Vagina (tissue), 2 donors: ENCODE results near the gene METTL13. TPM values are rescaled to one million over a fixed set of nuclear protein-coding genes. Genes with fewer than 3 reads are reported as not detected.

Experiments
- DNase-seq, 2 donors: peaks; one replicate each; pipeline ENCODE4 v3.0.0-alpha.2; 2017; ENCODE audit errors: extremely low spot score in 2 of 2
- H3K27ac ChIP-seq: fragments of 200-600 bp; sonication (generic); one replicate; pipeline ENCODE4 v1.5.1; 2019
- H3K27me3 ChIP-seq: fragments of 200-600 bp; sonication (generic); one replicate; pipeline ENCODE4 v1.5.1; 2019
- H3K36me3 ChIP-seq, 2 donors: fragments of 200-600 bp; sonication (generic); one replicate each; pipeline ENCODE4 v1.5.1; 2017 to 2019
- H3K4me1 ChIP-seq: fragments of 200-600 bp; sonication (generic); one replicate; pipeline ENCODE4 v1.5.1; 2019
- H3K4me3 ChIP-seq, 2 donors: fragments of 200-600 bp; sonication (generic); 1 replicate in 1 of 2; 2 replicates in 1 of 2; pipeline ENCODE4 v1.5.1; 2016 to 2019
- H3K9me3 ChIP-seq: fragments of 200-600 bp; sonication (generic); one replicate; pipeline ENCODE4 v1.5.1; 2019
- POLR2A ChIP-seq, 2 donors: fragments of 450-650 bp; IDR thresholded peaks; one replicate each; pipeline ENCODE4 v1.6.1; 2017; ENCODE audit warnings: antibody characterized with exemption in 2 of 2, mild to moderate bottlenecking in 2 of 2, moderate library complexity in 2 of 2
- POLR2AphosphoS5 ChIP-seq, 2 donors: sonication (generic); formaldehyde crosslinking; IDR thresholded peaks; one replicate each; pipeline ENCODE4 v1.9.0; 2017; ENCODE audit warnings: antibody characterized with exemption in 2 of 2, mild to moderate bottlenecking in 2 of 2, low read depth in 1 of 2; ENCODE audit not compliant: insufficient read depth in 1 of 2
- intact Hi-C: fragments of 100-400 bp; cut with DNase I; formaldehyde crosslinking; loops from one replicate; pipeline ENCODE4 v1.15.1; 2023
- total RNA-seq: library from RNA; depleted of rRNA; stranded (reverse); fragments of >200 nt; gene quantifications from one replicate; pipeline ENCODE4 v1.2.3, GENCODE V29; 2016
- TF ChIP-seq, protein P1 (sequence below), 3 experiments: fragments of 450-650 bp in 2 of 3; fragments of 200-600 bp in 1 of 3; sonication (generic) in 1 of 3; IDR thresholded peaks; one replicate each; pipeline ENCODE4 v1.5.1; 2017 to 2019; ENCODE audit warnings: antibody characterized with exemption in 3 of 3, mild to moderate bottlenecking in 2 of 3, moderate library complexity in 2 of 3

METTL13 gene
- total RNA-seq, 1 donor from 2014 or later: 15.5 TPM

- H3K9me3 ChIP-seq: no peaks in the 10 kb centered on the region
- H3K4me1 ChIP-seq: peaks cover 5% of the 10 kb centered on the region
- DNase-seq: no peak
- H3K36me3 ChIP-seq: no peaks in the 10 kb centered on the region
- H3K4me3 ChIP-seq: no peak overlapping the region
- intact Hi-C loops: no loop called here
- H3K27me3 ChIP-seq: no peaks in the 10 kb centered on the region
- no peak for TF ChIP-seq POLR2A (IDR thresholded peaks at IDR 0.05)
- no peak for TF ChIP-seq POLR2AphosphoS5 (IDR thresholded peaks at IDR 0.05; ENCODE audit: insufficient read depth in 1 of 2, low read depth in 1 of 2)
- TF ChIP-seq, protein P1, sequence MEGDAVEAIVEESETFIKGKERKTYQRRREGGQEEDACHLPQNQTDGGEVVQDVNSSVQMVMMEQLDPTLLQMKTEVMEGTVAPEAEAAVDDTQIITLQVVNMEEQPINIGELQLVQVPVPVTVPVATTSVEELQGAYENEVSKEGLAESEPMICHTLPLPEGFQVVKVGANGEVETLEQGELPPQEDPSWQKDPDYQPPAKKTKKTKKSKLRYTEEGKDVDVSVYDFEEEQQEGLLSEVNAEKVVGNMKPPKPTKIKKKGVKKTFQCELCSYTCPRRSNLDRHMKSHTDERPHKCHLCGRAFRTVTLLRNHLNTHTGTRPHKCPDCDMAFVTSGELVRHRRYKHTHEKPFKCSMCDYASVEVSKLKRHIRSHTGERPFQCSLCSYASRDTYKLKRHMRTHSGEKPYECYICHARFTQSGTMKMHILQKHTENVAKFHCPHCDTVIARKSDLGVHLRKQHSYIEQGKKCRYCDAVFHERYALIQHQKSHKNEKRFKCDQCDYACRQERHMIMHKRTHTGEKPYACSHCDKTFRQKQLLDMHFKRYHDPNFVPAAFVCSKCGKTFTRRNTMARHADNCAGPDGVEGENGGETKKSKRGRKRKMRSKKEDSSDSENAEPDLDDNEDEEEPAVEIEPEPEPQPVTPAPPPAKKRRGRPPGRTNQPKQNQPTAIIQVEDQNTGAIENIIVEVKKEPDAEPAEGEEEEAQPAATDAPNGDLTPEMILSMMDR (IDR thresholded peaks at IDR 0.05): no peak
- no peak overlapping the region for H3K27ac ChIP-seq
Measured at GRCh38 chr1:171809834-171810233, 28.4 kb downstream of the METTL13 start.

- no peak for DNase-seq
- TF ChIP-seq POLR2AphosphoS5 (IDR thresholded peaks at IDR 0.05; ENCODE audit: insufficient read depth in 1 of 2, low read depth in 1 of 2): no peak
- TF ChIP-seq, protein P1 (IDR thresholded peaks at IDR 0.05): no peak
- TF ChIP-seq POLR2A (IDR thresholded peaks at IDR 0.05): no peak
- Histone ChIP-seq H3K27ac (no peak overlapping the region), H3K4me3 (no peak overlapping the region), H3K4me1 (no peaks in the 10 kb centered on the region), H3K27me3 (no peaks in the 10 kb centered on the region), H3K36me3 (no peaks in the 10 kb centered on the region), H3K9me3 (no peaks in the 10 kb centered on the region)
- intact Hi-C loops: no loop called here
Measured at GRCh38 chr1:171811672-171812071, 30.2 kb downstream of the METTL13 start.

DNA sequence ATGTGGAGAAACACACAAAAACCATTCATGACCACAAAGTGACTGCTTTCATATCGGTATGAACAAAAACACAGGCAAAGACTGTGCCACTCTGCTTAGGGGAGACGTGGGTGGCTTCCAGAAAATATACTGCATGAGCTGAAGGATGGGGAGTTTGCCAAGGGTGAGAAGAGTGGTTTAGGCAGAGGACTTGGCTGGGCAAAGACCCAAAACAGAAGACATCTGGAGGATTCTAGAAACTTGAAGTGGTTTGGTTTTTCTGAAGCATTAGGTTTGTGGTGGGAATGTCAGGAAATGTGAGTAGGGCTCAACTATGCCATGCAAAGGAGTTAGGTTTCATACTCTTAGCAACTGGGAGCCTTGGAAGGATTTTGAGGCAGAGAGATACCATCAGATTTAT, 33.2 kb downstream of the METTL13 start:
- intact Hi-C loops: no loop called here
- Histone ChIP-seq H3K4me3 (no peak overlapping the region), H3K27ac (no peak overlapping the region), H3K4me1 (peaks cover 8% of the 10 kb centered on the region), H3K36me3 (no peaks in the 10 kb centered on the region), H3K9me3 (no peaks in the 10 kb centered on the region), H3K27me3 (no peaks in the 10 kb centered on the region)
- no peak for DNase-seq
- TF ChIP-seq, protein P1 (IDR thresholded peaks at IDR 0.05): no peak
- no peak for TF ChIP-seq POLR2AphosphoS5 (IDR thresholded peaks at IDR 0.05; ENCODE audit: insufficient read depth in 1 of 2, low read depth in 1 of 2)
- no peak for TF ChIP-seq POLR2A (IDR thresholded peaks at IDR 0.05)

DNA sequence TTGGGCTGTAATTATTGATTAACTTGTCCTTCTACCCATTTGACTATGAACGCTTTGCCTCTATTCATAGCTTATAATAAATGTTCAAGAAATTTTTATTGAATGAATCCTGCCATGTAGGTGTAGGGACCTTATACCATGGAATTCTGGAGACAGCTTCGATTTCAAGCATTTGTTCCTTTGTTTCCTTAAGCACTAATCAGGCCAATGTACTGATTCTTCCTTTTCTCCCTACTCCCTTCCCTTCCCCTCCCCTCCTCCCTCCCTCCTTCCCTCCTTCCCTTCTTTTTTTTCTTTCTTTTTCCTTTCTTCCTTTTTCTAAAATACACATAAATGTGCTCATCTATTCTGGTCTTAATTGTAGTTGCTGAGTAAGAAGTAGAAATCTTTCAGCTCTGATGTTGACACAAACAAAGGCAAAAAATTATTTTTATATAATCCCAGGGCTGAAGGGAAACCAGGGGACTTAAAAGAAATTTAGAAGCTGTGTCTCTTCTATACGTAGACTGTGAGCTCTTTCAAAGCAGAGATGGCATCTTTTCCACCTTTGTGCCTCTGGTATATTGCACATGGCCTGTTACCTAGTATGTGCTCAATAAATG, 34.9 kb downstream of the METTL13 start:
- no peaks in the 10 kb centered on the region for H3K9me3 ChIP-seq
- DNase-seq: no peak
- H3K27ac ChIP-seq: no peak overlapping the region
- TF ChIP-seq POLR2AphosphoS5 (IDR thresholded peaks at IDR 0.05; ENCODE audit: insufficient read depth in 1 of 2, low read depth in 1 of 2): no peak
- TF ChIP-seq, protein P1 (IDR thresholded peaks at IDR 0.05): no peak
- no peak for TF ChIP-seq POLR2A (IDR thresholded peaks at IDR 0.05)
- no peaks in the 10 kb centered on the region for H3K36me3 ChIP-seq
- no peak overlapping the region for H3K4me3 ChIP-seq
- intact Hi-C loops: no loop called here
- peaks cover 8% of the 10 kb centered on the region for H3K4me1 ChIP-seq
- no peaks in the 10 kb centered on the region for H3K27me3 ChIP-seq

GRCh38 chr1:171817511-171818265, 36.2 kb downstream of the METTL13 start:
- DNase-seq: no peak
- intact Hi-C loops: no loop called here
- Histone ChIP-seq H3K36me3 (no peaks in the 10 kb centered on the region), H3K9me3 (no peaks in the 10 kb centered on the region), H3K4me1 (peaks cover 8% of the 10 kb centered on the region), H3K4me3 (no peak overlapping the region), H3K27me3 (no peaks in the 10 kb centered on the region), H3K27ac (peak overlapping the region; percentile 33)
- TF ChIP-seq POLR2AphosphoS5 (IDR thresholded peaks at IDR 0.05; ENCODE audit: insufficient read depth in 1 of 2, low read depth in 1 of 2): peak in 1 of 2 donors; percentile 59
- TF ChIP-seq, protein P1 (IDR thresholded peaks at IDR 0.05): no peak
- no peak for TF ChIP-seq POLR2A (IDR thresholded peaks at IDR 0.05)
